IMR-90 (cell line): ENCODE results near the gene WASL. TPM values are rescaled to one million over a fixed set of nuclear protein-coding genes. Genes with fewer than 3 reads are reported as not detected.

Experiments
- ATAC-seq: fragments of 200-7000 bp; cut with Tn5 transposase; 2 replicates; pipeline ENCODE4 v1.9.1; 2020; ENCODE audit warnings: low read depth, mild to moderate bottlenecking, moderate library complexity
- BruUV-seq: library from RNA; stranded (reverse); fragments of 400-500 nt; replicated peaks from 2 replicates; lab custom pipeline; 2021; lab: Mats Ljungman, UMichigan
- CTCF ChIA-PET: fragments of 300-600 bp; formaldehyde crosslinking; extraction: SDS; loops from one replicate; lab custom pipeline; 2021; ENCODE audit warnings: antibody characterized with exemption; lab: Yijun Ruan, JAX
- POLR2A ChIA-PET: fragments of 300-600 bp; sonication (Branson Sonifier 250); formaldehyde crosslinking; loops from one replicate; lab custom pipeline; 2022; ENCODE audit warnings: antibody characterized with exemption; ENCODE audit not compliant: unreplicated experiment; lab: Charles Lee
- DNase-seq: peaks from one replicate; pipeline ENCODE4 v3.0.0; 2013
- H2AFZ ChIP-seq: replicated peaks from 2 replicates; pipeline ENCODE3; 2013; ENCODE audit warnings: low read length, mild to moderate bottlenecking; ENCODE audit not compliant: poor library complexity
- H2AK5ac ChIP-seq: 2 replicates; pipeline ENCODE4 v1.6.1; 2013; ENCODE audit warnings: low read depth, low read length, inconsistent platforms
- H2AK9ac ChIP-seq: replicated peaks from 2 replicates; pipeline ENCODE3; 2013; ENCODE audit warnings: mild to moderate bottlenecking, low read depth, low read length, moderate library complexity; ENCODE audit not compliant: poor library complexity
- H2BK120ac ChIP-seq: 2 replicates; pipeline ENCODE4 v1.6.1; 2013; ENCODE audit warnings: low read depth, low read length, inconsistent platforms
- H2BK15ac ChIP-seq: 3 replicates; pipeline ENCODE4 v1.6.1; 2013; ENCODE audit warnings: low read depth, low read length, inconsistent platforms
- H2BK20ac ChIP-seq: 2 replicates; pipeline ENCODE4 v1.6.1; 2013; ENCODE audit warnings: low read depth, mild to moderate bottlenecking, inconsistent platforms, low read length, moderate library complexity
- H2BK5ac ChIP-seq: 2 replicates; pipeline ENCODE4 v1.6.1; 2013; ENCODE audit warnings: mild to moderate bottlenecking, low read depth, low read length, inconsistent platforms; ENCODE audit not compliant: poor library complexity, severe bottlenecking
- H3K14ac ChIP-seq: replicated peaks from 2 replicates; pipeline ENCODE4 v1.6.1; 2013; ENCODE audit warnings: low read depth, low read length, inconsistent platforms
- H3K18ac ChIP-seq: 2 replicates; pipeline ENCODE4 v1.6.1; 2013; ENCODE audit warnings: low read depth, low read length, control low read depth
- H3K23ac ChIP-seq: 2 replicates; pipeline ENCODE4 v1.6.1; 2013; ENCODE audit warnings: low read depth, low read length, inconsistent platforms
- H3K27ac ChIP-seq: 2 replicates; pipeline ENCODE4 v1.5.1; 2013; ENCODE audit warnings: mild to moderate bottlenecking, control low read depth, low read length; ENCODE audit not compliant: insufficient read depth
- H3K27me3 ChIP-seq: 2 replicates; pipeline ENCODE4 v1.6.1; 2013; ENCODE audit warnings: low read length; ENCODE audit not compliant: control insufficient read depth, insufficient read depth
- H3K36me3 ChIP-seq: 2 replicates; pipeline ENCODE4 v1.6.1; 2013; ENCODE audit warnings: low read length, mixed read lengths; ENCODE audit not compliant: control insufficient read depth, insufficient read depth
- H3K4ac ChIP-seq: 2 replicates; pipeline ENCODE4 v1.6.1; 2013; ENCODE audit warnings: low read depth, low read length, inconsistent platforms
- H3K4me1 ChIP-seq: 2 replicates; pipeline ENCODE4 v1.6.1; 2013; ENCODE audit warnings: low read length, mixed read lengths; ENCODE audit not compliant: control insufficient read depth, insufficient read depth
- H3K4me2 ChIP-seq: 2 replicates; pipeline ENCODE4 v1.6.1; 2013; ENCODE audit warnings: low read depth, mild to moderate bottlenecking, control low read depth, low read length, moderate library complexity
- H3K4me3 ChIP-seq: 2 replicates; pipeline ENCODE4 v1.5.1; 2013; ENCODE audit warnings: low read depth, mild to moderate bottlenecking, control low read depth, low read length, moderate library complexity; ENCODE audit not compliant: insufficient read depth
- H3K56ac ChIP-seq: 2 replicates; pipeline ENCODE4 v1.6.1; 2013; ENCODE audit warnings: low read length, inconsistent platforms; ENCODE audit not compliant: insufficient read depth; ENCODE audit errors: extremely low read depth
- H3K79me1 ChIP-seq, 2 experiments: 2 replicates each; pipeline ENCODE4 v1.6.1; 2013; ENCODE audit warnings: low read length in 2 of 2, inconsistent platforms in 1 of 2, low read depth in 1 of 2
- H3K9ac ChIP-seq: 2 replicates; pipeline ENCODE4 v1.6.1; 2013; ENCODE audit warnings: low read depth, low read length, control low read depth
- H3K9me1 ChIP-seq: 2 replicates; pipeline ENCODE4 v1.6.1; 2013; ENCODE audit warnings: low read length, inconsistent platforms; ENCODE audit not compliant: insufficient read depth
- H3K9me3 ChIP-seq: 2 replicates; pipeline ENCODE4 v1.6.1; 2013; ENCODE audit warnings: low read length; ENCODE audit not compliant: control insufficient read depth, insufficient read depth
- H4K20me1 ChIP-seq: 2 replicates; pipeline ENCODE4 v1.6.1; 2013; ENCODE audit warnings: low read length, inconsistent platforms; ENCODE audit not compliant: insufficient read depth
- H4K5ac ChIP-seq: 2 replicates; pipeline ENCODE4 v1.6.1; 2013; ENCODE audit warnings: mild to moderate bottlenecking, low read depth, low read length, control low read depth
- H4K8ac ChIP-seq, 2 experiments: 2 replicates each; pipeline ENCODE4 v1.6.1; 2013; ENCODE audit warnings: low read depth in 2 of 2, low read length in 2 of 2, control low read depth in 1 of 2, inconsistent platforms in 1 of 2
- H4K91ac ChIP-seq: 2 replicates; pipeline ENCODE4 v1.6.1; 2013; ENCODE audit warnings: low read depth, low read length, inconsistent platforms; ENCODE audit not compliant: insufficient read depth
- CTCF ChIP-seq: conservative IDR thresholded peaks from 2 replicates; pipeline ENCODE4 v1.5.1; 2012; ENCODE audit warnings: mild to moderate bottlenecking, low read depth, low read length, improper control_type of control experiment
- NFE2L2 ChIP-seq: fragments of 150-350 bp; IDR thresholded peaks from 2 replicates; pipeline ENCODE4 v1.6.1; 2016; ENCODE audit warnings: low read depth, mild to moderate bottlenecking, low read length
- POLR2A ChIP-seq: IDR thresholded peaks from 2 replicates; pipeline ENCODE4 v1.6.1; 2012; ENCODE audit warnings: mild to moderate bottlenecking, low read depth, low read length
- RFX5 ChIP-seq: IDR thresholded peaks from 2 replicates; pipeline ENCODE4 v1.8.0; 2012; ENCODE audit warnings: low read depth, mild to moderate bottlenecking, low read length, moderate library complexity
- WGBS, 2 experiments: methylation state at CpG; one replicate each; pipeline versions ENCODE4 v1.1.5 to v1.1.7; 2013; ENCODE audit warnings: missing lambda C conversion rate in 2 of 2; ENCODE audit not compliant: insufficient read length in 1 of 2; ENCODE audit errors: extremely low coverage in 2 of 2; 5-methylcytosine and 5-hydroxymethylcytosine counted together
- dilution Hi-C: fragments of 300-500 bp; cut with HindIII; formaldehyde crosslinking; loops from one replicate; pipeline ENCODE4 v1.14.3; 2018; ENCODE audit warnings: low sequenced_read_pairs; ENCODE audit not compliant: unreplicated experiment
- in situ Hi-C: fragments of 300-500 bp; cut with MboI; formaldehyde crosslinking; loops from 3 replicates; pipeline ENCODE4 v1.14.3; 2019; ENCODE audit warnings: low sequenced_read_pairs, inconsistent platforms, mixed read lengths
- intact Hi-C: fragments of 100-400 bp; cut with micrococcal nuclease; formaldehyde crosslinking; loops from 2 replicates; pipeline ENCODE4 v1.10.0; 2022
- polyA plus RNA-seq, 3 experiments: library from polyadenylated mRNA; depleted of rRNA; stranded (reverse); fragments of >200 nt; gene quantifications; 2 replicates each; pipeline ENCODE4 v1.2.3, GENCODE V29; 2012; ENCODE audit warnings: low replicate concordance in 1 of 3
- total RNA-seq: library from RNA; depleted of rRNA; stranded (reverse); fragments of >200 nt; gene quantifications from 2 replicates; pipeline ENCODE4 v1.2.3, GENCODE V29; 2012

WASL gene
- total and polyA plus RNA-seq, 2 of the 4 experiments (the other 2 are of a cell fraction), result 2.3 to 7.9 TPM

GRCh38 chr7:123763191-123763661 lies 14.4 kb upstream of the WASL start:
- no peaks in the 10 kb centered on the region for H3K79me1 ChIP-seq
- no peak overlapping the region for H2AK5ac ChIP-seq
- WGBS, 2 experiments, result 100% methylated on average over 8 of the region's 43 CpGs; no CpG with 5 or more reads in 1 of the 2 experiments
- H2BK120ac ChIP-seq, result no peak overlapping the region
- CTCF ChIA-PET, result interaction anchor here (1.0 kb wide), 1 partner anchor 12 kb away, joined by 3 read pairs; no protein-coding TSS in a partner anchor
- H3K4me3 ChIP-seq, result no peak overlapping the region
- no peaks in the 10 kb centered on the region for H4K20me1 ChIP-seq
- H3K23ac ChIP-seq, result no peak overlapping the region
- H3K27me3 ChIP-seq, result no peaks in the 10 kb centered on the region
- no peak overlapping the region for H3K18ac ChIP-seq
- H3K56ac ChIP-seq, result no peak overlapping the region
- H3K4ac ChIP-seq, result no peak overlapping the region
- in situ Hi-C loops, result no loop called here
- H2AFZ ChIP-seq, result no peak overlapping the region
- POLR2A ChIA-PET, result no interaction called here
- H3K4me1 ChIP-seq, result no peaks in the 10 kb centered on the region
- intact Hi-C loops, result no loop called here
- no peaks in the 10 kb centered on the region for H3K36me3 ChIP-seq
- H3K9me3 ChIP-seq, result no peaks in the 10 kb centered on the region
- dilution Hi-C loops, result no loop called here
- no peak overlapping the region for H4K8ac ChIP-seq
- H4K5ac ChIP-seq, result no peak overlapping the region
- H4K91ac ChIP-seq, result no peak overlapping the region
- no peak overlapping the region for H2BK5ac ChIP-seq
- ATAC-seq (no peak), DNase-seq (no peak)
- no peak overlapping the region for H3K27ac ChIP-seq
- no peak overlapping the region for H2BK15ac ChIP-seq
- no peak overlapping the region for H2BK20ac ChIP-seq
- no peak for TF ChIP-seq RFX5
- TF ChIP-seq NFE2L2, result no peak
- no peak for TF ChIP-seq CTCF
- no peak for TF ChIP-seq POLR2A
- no peak overlapping the region for H3K4me2 ChIP-seq
- no peak overlapping the region for H2AK9ac ChIP-seq
- no peak overlapping the region for H3K14ac ChIP-seq
- no peak overlapping the region for H3K9ac ChIP-seq
- no peaks in the 10 kb centered on the region for H3K9me1 ChIP-seq
- no TSS peak for BruUV-seq
